Lower leg skin (tissue), 3 donors: Measurements from ENCODE around the gene ATG16L2.

Experiments
- POLR2A ChIP-seq, 2 donors: fragments of 450-650 bp; IDR thresholded peaks; one replicate each; pipeline ENCODE4 v1.6.1; 2016 to 2017; ENCODE audit warnings: antibody characterized with exemption in 2 of 2, mild to moderate bottlenecking in 1 of 2, moderate library complexity in 1 of 2
- TF ChIP-seq, protein P1 (sequence below), 3 donors: fragments of 450-650 bp; IDR thresholded peaks; one replicate each; pipeline ENCODE4 v1.5.1; 2016; ENCODE audit warnings: antibody characterized with exemption in 3 of 3, mild to moderate bottlenecking in 3 of 3, moderate library complexity in 2 of 3

DNA sequence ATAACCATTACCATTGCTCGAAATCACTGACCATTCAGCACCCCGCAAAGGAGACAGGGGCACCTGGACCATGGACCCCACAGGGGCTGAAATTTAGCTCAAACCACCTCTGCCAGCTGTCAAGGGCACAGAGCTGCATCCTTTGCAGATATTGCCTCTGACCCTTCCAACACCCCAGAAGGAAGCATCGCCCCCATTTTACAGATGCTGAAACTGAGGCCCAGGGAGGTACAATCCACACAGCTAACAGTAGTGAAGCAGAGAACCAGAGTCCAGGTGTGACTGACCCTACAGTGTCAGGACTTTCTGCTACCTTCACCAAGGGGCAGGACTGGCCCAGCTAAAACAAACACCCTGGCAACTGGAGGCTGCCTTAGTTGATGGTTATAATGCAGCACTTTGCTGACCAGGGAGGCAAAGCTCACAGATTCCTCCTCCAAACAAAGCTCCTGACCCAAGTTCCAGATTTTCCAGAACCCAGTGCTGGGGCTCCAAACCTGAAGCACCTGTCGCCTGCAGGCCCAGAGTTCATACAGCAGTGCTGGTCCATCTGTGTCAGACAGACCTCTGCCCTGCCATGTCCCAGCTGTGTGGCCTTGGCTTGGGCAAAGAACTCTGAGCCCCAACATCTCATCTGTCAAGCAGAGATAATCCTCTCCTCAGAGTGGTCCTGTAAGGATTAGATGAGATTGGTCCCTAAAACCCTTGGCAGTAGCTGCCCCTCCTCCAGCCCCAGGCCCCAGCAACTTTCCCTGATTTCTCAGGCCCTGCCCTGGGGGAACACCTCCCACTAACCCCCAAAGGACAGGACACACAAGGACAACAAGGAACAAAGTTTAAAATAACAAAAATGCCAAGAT is 46.8 kb upstream of the ATG16L2 start:
- TF ChIP-seq, protein P1, sequence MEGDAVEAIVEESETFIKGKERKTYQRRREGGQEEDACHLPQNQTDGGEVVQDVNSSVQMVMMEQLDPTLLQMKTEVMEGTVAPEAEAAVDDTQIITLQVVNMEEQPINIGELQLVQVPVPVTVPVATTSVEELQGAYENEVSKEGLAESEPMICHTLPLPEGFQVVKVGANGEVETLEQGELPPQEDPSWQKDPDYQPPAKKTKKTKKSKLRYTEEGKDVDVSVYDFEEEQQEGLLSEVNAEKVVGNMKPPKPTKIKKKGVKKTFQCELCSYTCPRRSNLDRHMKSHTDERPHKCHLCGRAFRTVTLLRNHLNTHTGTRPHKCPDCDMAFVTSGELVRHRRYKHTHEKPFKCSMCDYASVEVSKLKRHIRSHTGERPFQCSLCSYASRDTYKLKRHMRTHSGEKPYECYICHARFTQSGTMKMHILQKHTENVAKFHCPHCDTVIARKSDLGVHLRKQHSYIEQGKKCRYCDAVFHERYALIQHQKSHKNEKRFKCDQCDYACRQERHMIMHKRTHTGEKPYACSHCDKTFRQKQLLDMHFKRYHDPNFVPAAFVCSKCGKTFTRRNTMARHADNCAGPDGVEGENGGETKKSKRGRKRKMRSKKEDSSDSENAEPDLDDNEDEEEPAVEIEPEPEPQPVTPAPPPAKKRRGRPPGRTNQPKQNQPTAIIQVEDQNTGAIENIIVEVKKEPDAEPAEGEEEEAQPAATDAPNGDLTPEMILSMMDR (IDR thresholded peaks at IDR 0.05): no peak
- TF ChIP-seq POLR2A (IDR thresholded peaks at IDR 0.05): no peak
